Embryonic facial prominence (tissue), 1 donor: ENCODE data around the gene SPRY4.
"Not testable (repeated sequence)": the region's sequence is repeated elsewhere in the genome, so short reads cannot be mapped to it uniquely, and the experiment has no call there.

Source experiments
- DNase-seq: peaks from one replicate; pipeline ENCODE4 v3.0.0-alpha.2; 2016; ENCODE audit errors: extremely low spot score

The SPRY4 gene, protein sequence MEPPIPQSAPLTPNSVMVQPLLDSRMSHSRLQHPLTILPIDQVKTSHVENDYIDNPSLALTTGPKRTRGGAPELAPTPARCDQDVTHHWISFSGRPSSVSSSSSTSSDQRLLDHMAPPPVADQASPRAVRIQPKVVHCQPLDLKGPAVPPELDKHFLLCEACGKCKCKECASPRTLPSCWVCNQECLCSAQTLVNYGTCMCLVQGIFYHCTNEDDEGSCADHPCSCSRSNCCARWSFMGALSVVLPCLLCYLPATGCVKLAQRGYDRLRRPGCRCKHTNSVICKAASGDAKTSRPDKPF

DNA sequence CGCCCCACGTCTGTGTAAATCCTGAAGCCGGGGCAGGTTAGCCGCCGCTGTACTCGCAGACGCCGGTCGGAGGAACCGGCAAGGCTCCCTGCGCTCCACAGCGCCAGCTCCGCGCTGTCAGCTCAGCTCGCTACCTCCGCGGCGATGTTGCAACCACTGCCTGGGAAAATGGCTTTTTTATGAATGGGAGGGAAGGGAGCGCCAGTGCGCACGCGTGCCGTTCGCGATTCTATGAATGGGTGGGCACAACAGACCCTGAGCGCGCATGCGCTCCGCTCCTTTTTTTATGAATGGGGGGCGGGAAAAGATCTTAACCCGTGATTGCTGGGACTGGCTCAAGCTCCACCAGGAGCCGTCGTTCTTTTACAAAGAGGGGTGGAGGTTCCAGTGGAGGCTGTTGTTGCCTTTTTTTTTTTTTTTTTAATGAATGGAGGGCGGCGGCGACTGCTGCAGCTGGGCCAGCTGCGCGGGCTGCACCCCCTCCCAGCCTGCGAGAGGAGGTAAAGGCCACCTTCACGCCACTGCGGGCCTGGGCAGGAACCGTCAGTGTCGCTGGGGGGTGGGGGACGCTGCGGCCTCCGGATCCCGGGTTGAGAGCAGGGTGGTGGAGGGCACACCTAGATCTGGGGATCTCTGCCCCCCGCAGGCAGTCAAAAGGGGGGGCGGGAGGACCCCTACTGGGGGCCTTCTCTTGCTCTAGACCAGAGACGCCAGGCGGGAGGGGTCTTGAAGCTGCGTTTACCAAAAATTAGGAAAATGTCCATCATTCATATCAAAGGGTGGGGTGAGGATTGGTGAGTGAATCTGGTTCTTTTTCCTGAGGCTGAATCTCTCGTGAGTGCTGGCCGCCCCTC lies at the start of gene SPRY4:
Gene SPRY4, minus strand, starts transcription at position 151 of the 854 bp plus-strand sequence. CDS start 9,913 bp downstream, outside the sequence.
- DNase-seq = peak; percentile 95

DNA sequence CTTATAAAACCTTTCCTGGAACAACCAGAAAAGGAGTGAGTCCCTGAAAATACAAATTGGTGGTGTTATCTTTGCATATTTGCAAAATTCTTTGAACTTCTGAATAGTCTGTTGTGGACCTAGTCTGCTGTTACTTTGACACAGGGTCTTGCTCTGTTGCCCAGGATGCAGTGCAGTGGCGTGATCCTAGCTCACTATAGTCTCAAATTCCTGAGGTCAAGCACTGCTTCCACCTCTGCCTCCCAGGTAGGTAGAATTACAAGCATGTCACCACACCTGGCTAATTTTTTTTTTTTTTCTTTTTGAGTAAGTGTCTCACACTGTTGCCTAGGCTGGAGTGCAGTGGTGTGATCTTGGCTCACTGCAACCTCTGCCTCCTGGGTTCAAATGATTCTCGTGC lies 43.7 kb upstream of the SPRY4 start:
- no peak for DNase-seq

DNA sequence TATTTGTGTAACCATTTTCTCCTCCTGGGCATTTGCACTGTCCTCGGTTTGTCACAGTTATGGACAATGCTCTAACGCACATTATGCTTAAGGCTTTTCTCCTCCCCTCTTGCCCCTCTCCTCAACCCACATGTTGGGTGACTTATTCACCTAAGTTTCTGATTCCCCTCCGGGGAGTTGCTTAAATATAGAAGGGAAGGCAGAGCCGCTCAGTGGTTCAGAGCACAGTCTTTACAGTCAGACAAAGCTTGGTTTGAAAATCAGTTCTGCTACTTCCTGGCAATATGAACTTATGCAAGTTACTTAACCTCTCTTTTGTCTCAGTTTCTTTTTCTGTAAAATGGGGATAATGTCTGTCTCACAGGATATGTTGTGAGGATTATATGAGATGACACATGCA lies 41.2 kb upstream of the SPRY4 start:
- DNase-seq = no peak

DNA sequence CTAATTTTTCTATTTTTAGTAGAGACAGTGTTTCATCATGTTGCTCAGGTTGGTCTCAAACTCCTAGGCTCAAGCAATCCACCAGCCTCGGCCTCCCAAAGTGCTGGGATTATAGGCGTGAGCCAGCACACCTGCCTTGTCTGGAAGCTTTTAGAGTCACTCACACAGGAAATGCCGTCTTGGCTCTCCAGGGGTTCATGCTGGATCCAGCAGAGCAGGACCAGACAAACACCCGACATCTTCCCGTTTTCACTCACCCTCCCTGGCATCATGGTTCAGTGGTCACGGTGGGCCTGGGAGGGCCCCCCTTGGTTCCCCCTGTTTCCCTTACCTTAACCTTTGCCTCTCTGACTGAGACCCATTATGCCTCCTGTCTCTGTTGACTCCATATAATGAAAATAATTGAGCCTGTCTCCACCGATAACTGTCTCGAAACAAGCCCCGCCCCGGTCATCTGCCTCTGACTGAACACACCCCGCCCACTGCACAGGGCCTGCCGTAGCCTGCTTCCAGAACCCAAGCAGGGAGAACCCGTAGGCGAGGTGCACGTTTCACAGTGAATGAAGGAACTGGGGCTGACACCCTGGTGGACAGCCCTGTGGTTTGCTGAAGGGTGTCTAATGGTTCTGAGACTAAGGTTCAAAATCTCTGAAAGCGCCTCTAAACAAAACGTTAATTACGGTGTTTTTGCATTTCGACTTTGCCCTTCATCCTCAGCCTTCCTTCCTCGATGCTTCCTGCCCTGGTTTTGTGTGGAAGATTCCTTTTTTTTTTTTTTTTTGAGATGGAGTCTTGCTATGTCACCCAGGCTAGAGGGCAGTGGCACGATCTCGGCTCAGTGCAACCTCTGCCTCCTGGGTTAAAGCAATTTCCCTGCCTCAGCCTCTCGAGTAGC lies 39.7 kb upstream of the SPRY4 start:
- DNase-seq = no peak

DNA sequence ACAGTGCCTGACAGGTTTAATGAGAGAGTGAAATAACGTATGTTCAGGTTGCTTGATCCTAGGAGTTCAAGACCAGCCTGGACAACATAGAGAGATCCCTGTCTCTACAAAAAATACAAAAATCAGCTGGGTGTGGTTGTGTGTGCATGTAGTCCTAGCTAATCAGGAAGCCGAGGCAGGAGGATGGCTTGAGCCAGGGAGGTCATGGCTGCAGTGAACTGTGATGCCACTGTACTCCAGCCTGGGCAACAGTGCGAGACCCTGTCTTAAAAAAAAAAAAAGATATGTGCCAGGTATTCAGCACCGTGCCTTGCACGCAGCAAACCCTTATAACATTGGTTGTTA lies 38.8 kb upstream of the SPRY4 start:
- DNase-seq = no peak

DNA sequence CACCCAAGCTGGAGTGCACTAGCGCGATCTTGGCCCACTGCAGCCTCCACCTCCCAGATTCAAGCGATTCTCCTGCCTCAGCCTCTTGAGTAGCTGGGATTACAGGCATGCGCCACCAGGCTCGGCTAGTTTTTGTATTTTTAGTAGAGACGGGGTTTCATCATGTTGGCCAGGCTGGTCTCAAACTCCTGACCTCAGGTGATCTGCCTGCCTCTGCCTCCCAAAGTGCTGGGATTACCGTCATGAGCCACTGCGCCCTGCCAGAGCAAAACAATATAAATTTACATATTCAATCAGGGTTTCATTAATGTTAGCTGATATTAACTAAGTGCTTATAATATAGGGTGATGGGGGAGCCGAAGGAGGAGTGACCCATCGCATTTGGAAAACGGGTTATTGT lies 37.4 kb upstream of the SPRY4 start:
- not testable (repeated sequence) for DNase-seq

DNA sequence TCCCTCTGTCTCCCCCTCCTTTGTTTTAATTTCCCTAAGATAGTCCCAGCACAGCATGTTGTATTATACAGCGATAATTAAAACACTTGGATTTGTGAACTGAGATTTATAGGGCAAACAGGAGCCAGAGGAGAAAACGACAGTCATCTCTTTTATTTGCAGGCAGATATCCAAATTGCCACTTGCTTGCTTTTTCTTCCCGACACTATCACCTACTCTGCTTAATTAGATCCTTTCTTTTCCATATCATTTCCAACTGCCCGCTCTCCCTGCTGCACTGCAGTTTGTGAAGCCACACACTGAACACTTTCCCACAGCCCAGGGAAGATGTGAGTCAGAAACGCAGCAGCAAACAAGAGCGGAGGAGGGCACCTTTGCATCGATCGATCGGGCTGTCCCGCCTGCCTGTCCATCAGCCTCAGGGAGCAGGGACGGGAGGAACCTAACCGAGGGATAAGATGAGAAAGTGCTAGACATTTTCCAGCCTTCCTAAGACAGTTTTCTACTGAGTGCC lies 35.8 kb upstream of the SPRY4 start:
- DNase-seq = no peak

DNA sequence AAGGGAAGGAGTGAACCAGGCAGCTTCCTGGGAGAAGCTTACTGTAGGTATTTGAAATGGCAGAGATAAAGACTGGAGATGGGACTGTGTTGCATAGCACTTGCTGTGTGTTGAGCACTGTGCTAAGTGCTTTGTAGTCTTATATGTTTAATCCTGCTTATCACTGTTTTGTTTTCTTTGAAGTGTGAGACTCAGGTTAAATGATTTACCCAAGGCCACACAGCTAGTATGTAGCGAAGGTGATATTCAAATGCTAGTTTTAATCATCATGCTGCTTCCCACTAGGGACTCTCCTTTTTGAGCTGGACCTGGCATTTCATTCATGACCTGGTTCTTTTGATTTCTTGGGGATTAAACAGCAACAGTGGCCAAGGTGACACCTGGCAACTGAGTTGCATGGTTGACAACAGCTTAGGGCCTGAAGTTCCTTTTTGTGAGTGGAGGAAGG lies 35.3 kb upstream of the SPRY4 start:
- no peak for DNase-seq

DNA sequence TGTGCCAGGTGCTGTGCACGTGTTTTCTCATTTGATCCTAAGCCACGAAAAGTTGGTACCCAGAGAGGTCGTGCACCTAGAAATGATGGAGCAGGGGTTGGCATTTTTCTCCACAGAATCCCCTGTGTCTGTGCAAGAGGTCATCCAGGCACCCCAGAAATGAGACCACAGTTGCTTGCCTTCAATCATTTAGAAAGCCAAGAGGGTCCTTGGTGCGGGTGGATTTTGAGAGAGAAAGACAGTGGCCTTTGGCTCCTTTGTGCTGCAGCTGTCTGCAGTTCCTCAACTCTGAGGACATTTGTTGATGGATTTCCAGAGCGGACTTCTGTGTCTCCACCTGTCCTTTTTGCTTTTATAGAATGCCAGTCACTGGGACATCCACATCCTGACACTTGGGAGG lies 33.8 kb upstream of the SPRY4 start:
- DNase-seq = no peak

DNA sequence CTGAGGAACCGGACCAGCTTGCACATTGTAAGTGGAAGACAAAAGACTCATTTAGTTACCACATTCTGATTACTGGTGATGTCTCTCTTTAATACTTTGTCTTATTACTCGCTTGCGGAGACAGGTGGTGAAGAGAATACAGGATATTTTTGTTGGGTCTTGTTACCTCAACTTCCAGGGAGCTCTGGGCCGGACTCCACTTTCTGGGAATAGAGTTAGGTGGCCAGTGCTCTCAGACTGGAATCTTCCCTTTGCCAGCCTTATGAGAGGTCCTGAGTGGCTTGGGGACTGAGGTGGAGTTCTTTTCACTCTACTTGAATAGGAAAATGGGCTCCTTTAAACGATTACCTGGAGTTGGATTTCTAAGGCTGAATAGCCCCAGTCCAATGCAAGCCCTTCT lies 33.3 kb upstream of the SPRY4 start:
- DNase-seq = no peak

DNA sequence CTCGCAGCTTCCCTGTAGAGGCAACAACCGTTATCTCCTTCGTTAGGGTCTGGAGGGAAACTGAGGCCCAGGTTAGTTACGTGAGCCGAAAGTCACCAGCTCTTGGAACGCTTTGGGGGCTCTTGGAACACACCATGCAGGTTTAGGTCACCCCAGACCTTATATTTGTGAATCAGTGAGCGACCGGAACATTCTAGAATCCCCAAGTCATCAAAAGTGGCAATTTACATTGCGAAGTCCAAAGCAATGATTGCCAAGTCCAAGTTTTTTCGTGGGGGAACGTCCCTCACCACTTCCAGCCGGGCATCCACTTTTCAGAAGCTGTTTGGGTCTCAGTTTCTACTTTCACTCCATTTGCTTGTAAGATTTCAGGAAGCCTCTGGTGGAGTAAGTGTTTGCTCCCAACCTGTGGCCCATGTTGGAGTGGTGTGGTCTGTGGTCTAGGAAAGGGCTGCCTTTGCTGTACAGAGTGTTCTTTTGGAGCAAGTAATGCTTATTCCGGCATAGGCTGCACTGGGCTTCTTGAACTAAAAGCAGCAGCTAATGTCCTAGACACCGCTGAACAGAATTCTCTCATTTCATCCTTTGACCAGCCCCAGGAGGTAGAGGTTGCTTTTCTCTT lies 32.8 kb upstream of the SPRY4 start:
- DNase-seq = no peak

DNA sequence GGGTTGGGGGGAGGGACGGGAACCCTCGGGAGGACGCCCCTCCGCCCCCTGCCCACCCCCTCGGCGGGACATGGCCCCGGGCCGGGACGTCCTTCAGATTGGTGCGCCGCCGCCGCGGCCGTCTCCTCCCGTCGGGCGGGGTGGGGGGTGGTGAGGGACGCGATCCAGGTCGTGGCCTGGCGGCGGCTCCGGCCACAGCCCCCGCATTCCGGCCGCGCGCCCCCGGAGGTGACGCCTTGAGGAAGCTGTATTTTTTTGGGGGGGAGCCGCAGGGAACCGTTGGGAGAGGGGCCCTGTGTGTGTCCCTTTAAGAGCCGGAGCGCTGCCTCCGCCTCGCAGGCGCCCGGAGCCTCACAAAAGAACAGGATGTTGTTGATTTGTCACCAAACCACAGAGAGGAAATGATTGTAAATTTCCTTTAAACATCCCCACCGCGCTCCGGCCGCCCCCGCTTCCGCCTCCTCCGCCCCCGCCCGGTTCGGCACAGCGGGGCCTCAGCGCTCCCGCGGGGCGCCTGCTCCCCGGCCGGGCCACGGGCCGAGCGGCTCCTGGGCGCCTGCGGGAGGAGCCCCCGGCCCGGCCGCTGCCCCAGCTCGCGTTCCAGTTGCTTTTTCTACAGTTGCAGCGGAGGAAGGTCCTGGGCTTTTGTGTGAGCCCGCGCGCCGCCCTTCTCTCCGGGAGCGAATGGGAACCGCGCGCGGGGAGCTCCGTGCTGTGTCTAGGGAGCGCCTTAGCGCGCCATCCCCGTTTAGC lies 32.1 kb upstream of the SPRY4 start:
- DNase-seq = peak; percentile 75

DNA sequence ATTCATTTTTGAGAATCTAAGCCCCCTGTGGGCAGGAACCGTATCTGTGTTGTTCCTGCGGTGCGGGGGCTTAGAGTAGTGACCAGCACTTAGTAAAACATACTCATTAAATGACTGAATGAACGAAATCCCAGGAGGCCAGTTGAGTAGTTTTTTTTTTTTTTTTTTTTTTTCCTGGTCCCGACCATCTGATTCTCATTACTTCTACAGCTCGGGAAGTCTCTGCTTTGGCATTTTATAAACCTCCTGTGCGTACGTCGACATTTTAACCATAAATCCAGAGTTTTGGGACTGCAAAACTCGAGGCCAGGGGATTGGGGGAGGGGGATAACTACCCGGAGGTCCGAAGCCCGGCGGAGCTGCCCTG lies 31.5 kb upstream of the SPRY4 start:
- peak; percentile 40 for DNase-seq

DNA sequence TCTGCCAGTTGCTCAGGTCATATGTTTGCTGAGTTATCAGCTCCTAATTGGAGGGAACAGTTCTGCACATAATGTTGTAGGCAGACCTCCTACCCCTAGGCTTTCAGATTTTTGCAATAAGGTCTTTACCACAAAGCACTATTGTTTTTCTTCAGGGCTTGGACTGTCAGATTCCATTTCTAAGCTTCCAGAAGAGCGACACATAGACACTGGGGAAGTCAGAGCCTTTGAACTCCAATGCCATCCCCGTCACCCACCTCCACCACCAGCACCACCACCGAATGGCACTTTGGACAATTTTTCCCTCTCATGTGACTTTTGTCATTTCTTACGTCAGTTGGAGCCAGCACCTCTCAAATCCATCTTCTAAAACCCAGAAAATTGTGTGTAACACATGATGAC lies 28.3 kb upstream of the SPRY4 start:
- DNase-seq = no peak

DNA sequence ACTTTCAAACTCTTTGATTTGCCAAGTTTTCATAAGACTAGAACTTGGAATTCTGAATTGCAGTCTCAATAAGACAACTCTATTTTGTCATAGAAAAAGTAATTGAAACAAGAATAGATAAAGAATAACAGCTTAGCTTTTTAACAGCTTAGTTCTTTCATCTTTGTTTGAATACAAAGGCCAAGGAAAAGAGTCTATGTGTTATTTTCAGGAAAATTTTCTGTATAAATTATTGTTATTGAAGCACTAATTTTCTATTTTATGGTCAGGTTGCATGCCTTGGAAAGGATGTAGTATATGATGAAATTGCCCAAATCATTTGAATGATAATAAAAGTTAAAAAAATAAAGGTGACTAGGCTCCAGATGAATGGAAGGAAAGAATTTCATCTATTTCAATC lies 25.2 kb upstream of the SPRY4 start:
- DNase-seq = no peak

DNA sequence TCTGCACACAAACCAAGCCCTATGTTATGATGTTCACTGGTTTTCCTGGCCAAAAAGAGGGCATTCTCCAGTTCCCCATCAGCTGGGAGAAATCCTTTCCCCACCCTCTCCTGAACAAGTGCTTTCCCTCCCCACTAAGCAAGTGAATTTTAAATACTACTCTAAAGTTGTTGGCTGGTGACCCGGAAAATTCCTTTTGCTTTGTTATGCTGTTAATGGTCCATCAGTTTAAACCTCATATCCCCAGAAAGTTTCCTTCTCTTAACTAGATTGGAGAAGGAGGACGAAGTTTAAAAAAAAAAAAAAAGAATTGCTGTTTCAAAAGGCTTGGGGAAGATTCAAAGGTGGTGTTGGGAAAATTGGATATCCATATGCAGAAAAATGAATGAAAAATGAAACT lies 21.9 kb upstream of the SPRY4 start:
- DNase-seq = no peak

DNA sequence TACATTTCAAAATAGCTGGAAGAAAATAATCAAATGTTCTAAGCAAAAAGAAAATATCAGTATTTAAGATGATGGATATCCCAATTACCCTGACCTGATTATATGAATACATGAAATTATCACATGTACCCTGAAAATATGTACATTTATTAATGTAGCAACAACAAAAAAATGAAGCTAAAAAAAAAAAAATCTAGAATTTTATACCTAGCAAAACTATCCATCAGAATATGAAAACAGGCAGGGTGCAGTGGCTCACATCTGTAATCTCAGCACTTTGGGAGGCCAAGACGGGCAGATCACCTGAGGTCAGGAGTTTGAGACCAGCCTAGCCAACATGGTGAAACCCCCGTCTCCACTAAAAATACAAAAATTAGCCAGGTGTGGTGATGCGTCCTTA lies 20.1 kb upstream of the SPRY4 start:
- DNase-seq = not testable (repeated sequence)

DNA sequence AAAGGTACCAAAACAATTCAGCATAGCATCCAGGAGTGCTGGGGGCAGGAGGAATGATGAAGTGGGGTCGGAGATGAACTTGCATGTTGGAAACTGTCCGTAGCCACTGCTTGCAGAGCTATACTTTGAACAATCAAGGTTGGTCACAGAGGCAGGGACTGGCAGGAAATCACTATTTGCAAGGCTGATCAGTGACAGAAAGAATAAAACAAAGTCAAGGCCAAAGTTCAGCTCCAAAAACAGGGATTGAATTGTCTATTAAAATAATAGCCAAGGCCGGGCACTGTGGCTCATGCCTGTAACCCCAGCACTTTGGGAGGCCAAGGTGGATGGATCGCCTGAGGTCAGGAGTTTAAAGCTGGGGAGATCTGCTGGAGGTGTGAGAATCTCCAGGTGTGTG lies 18.7 kb upstream of the SPRY4 start:
- no peak for DNase-seq

DNA sequence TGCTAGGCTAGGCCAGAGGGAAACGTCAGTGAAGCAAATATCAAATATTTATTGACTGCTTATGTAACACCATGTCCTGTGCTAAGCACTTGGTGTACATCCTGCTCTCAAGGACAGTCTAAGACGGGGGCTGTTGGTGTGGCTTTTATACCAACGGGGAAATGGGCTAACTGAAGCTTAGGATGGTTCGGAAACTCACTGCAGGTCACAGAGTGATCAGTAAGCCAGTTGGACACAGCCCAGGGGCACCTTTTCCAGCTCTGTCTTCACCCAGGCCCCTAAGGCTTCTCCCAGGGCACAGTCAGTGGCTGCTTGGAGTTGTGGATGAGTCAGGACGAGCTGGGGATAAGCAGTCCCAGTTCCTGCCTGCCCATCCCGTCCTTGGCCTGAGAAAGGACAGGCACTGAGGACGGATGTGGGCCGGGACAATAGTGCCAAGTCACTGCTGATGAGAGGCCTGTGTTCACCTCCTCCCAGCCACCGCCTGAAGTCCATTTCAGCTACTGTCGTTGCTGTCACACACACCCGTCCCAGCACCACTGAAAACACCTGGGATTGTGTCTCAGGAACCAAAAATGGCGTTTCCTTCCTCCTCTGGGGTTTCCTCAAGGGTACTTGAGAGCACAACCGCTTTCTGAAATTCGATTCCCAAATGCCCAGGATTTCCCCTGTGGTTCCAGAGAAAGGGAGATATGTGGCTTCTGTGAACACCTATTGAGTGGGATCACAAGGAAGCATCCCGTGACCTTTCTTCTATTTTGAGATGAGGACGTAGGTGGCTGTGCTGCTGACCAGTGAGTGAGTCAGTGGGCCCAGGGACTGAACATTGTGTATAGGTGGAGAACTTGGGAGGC lies 17.5 kb upstream of the SPRY4 start:
- DNase-seq = no peak

DNA sequence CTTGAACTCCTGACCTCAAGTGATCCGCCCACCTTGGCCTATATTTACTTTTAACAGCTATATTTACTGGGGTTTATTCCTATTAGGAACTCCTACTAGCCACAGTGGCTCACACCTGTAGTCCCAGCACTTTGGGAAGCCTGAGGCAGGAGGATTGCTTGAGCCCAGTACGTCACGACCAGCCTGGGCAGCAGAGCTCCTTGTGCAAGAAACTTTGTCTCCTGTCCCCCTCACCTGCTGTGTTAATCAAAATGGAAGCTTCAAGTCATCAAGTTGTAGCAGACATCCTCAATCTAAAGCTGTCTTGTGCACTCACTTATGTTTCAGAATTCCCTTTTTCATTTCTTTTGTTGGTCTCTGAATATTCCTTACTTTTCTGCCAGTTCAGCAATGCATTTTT lies 15.0 kb upstream of the SPRY4 start:
- DNase-seq = no peak
